K562 (cell line): ENCODE data around the gene C2orf81.

Source experiments
- CREBBP ChIP-seq: IDR thresholded peaks from one replicate; pipeline ENCODE4 v1.6.1; 2012; ENCODE audit warnings: low read depth, mild to moderate bottlenecking, control low read depth, inconsistent platforms, low read length
- ELF4 ChIP-seq: fragments of 450-650 bp; formaldehyde crosslinking; IDR thresholded peaks from 2 replicates; pipeline ENCODE4 v1.4.0; 2022; ENCODE audit warnings: missing genetic modification characterization
- HMBOX1 ChIP-seq: sonication (generic); IDR thresholded peaks from 2 replicates; pipeline ENCODE4 v1.6.1; 2016
- HMGXB4 ChIP-seq: sonication (generic); formaldehyde crosslinking; IDR thresholded peaks from 2 replicates; pipeline ENCODE4 v1.8.1; 2023; ENCODE audit warnings: mild to moderate bottlenecking, missing genetic modification reagents
- JUN ChIP-seq, 2 experiments: sonication (generic) in 1 of 2; formaldehyde crosslinking in 1 of 2; IDR thresholded peaks; 2 replicates each; pipeline versions ENCODE4 v1.6.1 to v1.8.0; 2012 to 2022; ENCODE audit warnings: borderline replicate concordance in 2 of 2, mild to moderate bottlenecking in 2 of 2, improper control_type of control experiment in 1 of 2, low read depth in 1 of 2, low read length in 1 of 2, missing genetic modification reagents in 1 of 2
- POLR2AphosphoS5 ChIP-seq: IDR thresholded peaks from 2 replicates; pipeline ENCODE4 v1.6.1; 2011; ENCODE audit warnings: mild to moderate bottlenecking, low read depth, low read length, moderate library complexity; ENCODE audit not compliant: control insufficient read depth, insufficient read depth
- ZFPM2 ChIP-seq: fragments of 250-450 bp; sonication (Bioruptor Pico); IDR thresholded peaks from 2 replicates; pipeline ENCODE4 v1.5.1; 2022; ENCODE audit warnings: mild to moderate bottlenecking
- ZNF24 ChIP-seq: fragments of 450-650 bp; IDR thresholded peaks from 2 replicates; pipeline ENCODE4 v1.6.1; 2016
- ZNF584 ChIP-seq: fragments of 200-800 bp; sonication (Bioruptor generic); IDR thresholded peaks from 2 replicates; pipeline ENCODE4 v1.6.1; 2016; ENCODE audit warnings: low read depth, mild to moderate bottlenecking, missing genetic modification characterization, missing compliant biosample characterization
- TF ChIP-seq, protein P1 (sequence below), 3 experiments: IDR thresholded peaks in 2 of 3; conservative IDR thresholded peaks in 1 of 3; 2 replicates each; pipeline ENCODE4 v1.5.1; 2011 to 2012; ENCODE audit warnings: low read length in 3 of 3, mild to moderate bottlenecking in 3 of 3, control low read depth in 2 of 3, improper control_type of control experiment in 1 of 3, inconsistent platforms in 1 of 3, low read depth in 1 of 3, mixed read lengths in 1 of 3, moderate library complexity in 1 of 3; ENCODE audit not compliant: insufficient read depth in 2 of 3

GRCh38 chr2:74383254-74383653 is 38.2 kb downstream of the C2orf81 start:
- TF ChIP-seq HMBOX1 (no peak), CREBBP (no peak), ZNF584 (no peak), ZFPM2 (CRISPR knock-in tag) (no peak), ZNF24 (no peak), JUN (IDR thresholded peaks at IDR 0.05; ENCODE audit: borderline replicate concordance, low read depth, low read length) (no peak), JUN (CRISPR knock-in tag; IDR thresholded peaks at IDR 0.05; ENCODE audit: borderline replicate concordance) (no peak), HMGXB4 (CRISPR knock-in tag) (no peak), ELF4 (CRISPR knock-in tag) (no peak), POLR2AphosphoS5 (no peak)
- TF ChIP-seq, protein P1, sequence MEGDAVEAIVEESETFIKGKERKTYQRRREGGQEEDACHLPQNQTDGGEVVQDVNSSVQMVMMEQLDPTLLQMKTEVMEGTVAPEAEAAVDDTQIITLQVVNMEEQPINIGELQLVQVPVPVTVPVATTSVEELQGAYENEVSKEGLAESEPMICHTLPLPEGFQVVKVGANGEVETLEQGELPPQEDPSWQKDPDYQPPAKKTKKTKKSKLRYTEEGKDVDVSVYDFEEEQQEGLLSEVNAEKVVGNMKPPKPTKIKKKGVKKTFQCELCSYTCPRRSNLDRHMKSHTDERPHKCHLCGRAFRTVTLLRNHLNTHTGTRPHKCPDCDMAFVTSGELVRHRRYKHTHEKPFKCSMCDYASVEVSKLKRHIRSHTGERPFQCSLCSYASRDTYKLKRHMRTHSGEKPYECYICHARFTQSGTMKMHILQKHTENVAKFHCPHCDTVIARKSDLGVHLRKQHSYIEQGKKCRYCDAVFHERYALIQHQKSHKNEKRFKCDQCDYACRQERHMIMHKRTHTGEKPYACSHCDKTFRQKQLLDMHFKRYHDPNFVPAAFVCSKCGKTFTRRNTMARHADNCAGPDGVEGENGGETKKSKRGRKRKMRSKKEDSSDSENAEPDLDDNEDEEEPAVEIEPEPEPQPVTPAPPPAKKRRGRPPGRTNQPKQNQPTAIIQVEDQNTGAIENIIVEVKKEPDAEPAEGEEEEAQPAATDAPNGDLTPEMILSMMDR (IDR thresholded peaks at IDR 0.05 in 2 of 3, conservative IDR thresholded peaks at IDR 0.05 in 1 of 3; ENCODE audit: insufficient read depth in 2 of 3, low read depth in 1 of 3, low read length in 3 of 3): no peak
